K562 (cell line): ENCODE data around the gene HIPK2. TPM values are rescaled to one million over a fixed set of nuclear protein-coding genes. Genes with fewer than 3 reads are reported as not detected.

Source experiments
- BMI1 ChIP-seq: fragments of 150-350 bp; IDR thresholded peaks from 2 replicates; pipeline ENCODE4 v1.6.1; 2014; ENCODE audit warnings: low read length
- BRD9 ChIP-seq: fragments of 450-650 bp; IDR thresholded peaks from 2 replicates; pipeline ENCODE4 v1.6.1; 2018; ENCODE audit warnings: low read depth; ENCODE audit not compliant: partially characterized antibody
- ESRRA ChIP-seq: fragments of 450-650 bp; IDR thresholded peaks from 2 replicates; pipeline ENCODE4 v1.6.1; 2014; ENCODE audit warnings: low read depth, mild to moderate bottlenecking, moderate library complexity, borderline replicate concordance
- KAT8 ChIP-seq: fragments of 450-650 bp; IDR thresholded peaks from 2 replicates; pipeline ENCODE4 v1.6.1; 2016; ENCODE audit warnings: low read depth, mild to moderate bottlenecking
- KLF13 ChIP-seq: fragments of 450-650 bp; IDR thresholded peaks from 2 replicates; pipeline ENCODE4 v1.6.1; 2016; ENCODE audit warnings: missing genetic modification characterization, low read depth, mild to moderate bottlenecking, missing compliant biosample characterization, moderate library complexity, borderline replicate concordance
- NBN ChIP-seq: fragments of 450-650 bp; IDR thresholded peaks from 2 replicates; pipeline ENCODE4 v1.6.1; 2016; ENCODE audit warnings: low read depth, mild to moderate bottlenecking
- NEUROD1 ChIP-seq: fragments of 150-350 bp; IDR thresholded peaks from 2 replicates; pipeline ENCODE4 v1.6.1; 2014; ENCODE audit warnings: borderline replicate concordance, low read length, low read depth; ENCODE audit not compliant: partially characterized antibody
- NUFIP1 ChIP-seq: fragments of 450-650 bp; IDR thresholded peaks from 2 replicates; pipeline ENCODE4 v1.6.1; 2018; ENCODE audit not compliant: partially characterized antibody
- PHTF2 ChIP-seq: fragments of 250-450 bp; sonication (Bioruptor Pico); IDR thresholded peaks from 2 replicates; pipeline ENCODE4 v1.5.0; 2021; ENCODE audit warnings: mild to moderate bottlenecking
- ZNF24 ChIP-seq: fragments of 450-650 bp; IDR thresholded peaks from 2 replicates; pipeline ENCODE4 v1.6.1; 2016
- ZNF253 ChIP-seq: fragments of 250-450 bp; sonication (Bioruptor Pico); conservative IDR thresholded peaks from 2 replicates; pipeline ENCODE4 v1.6.1; 2021; ENCODE audit warnings: mild to moderate bottlenecking
- ZNF263 ChIP-seq: sonication (generic); formaldehyde crosslinking; IDR thresholded peaks from 2 replicates; pipeline ENCODE4 v1.8.0; 2022; ENCODE audit warnings: mild to moderate bottlenecking, missing genetic modification reagents, borderline replicate concordance
- ZNF316 ChIP-seq: fragments of 450-650 bp; IDR thresholded peaks from 2 replicates; pipeline ENCODE4 v1.6.1; 2016
- ZNF444 ChIP-seq: fragments of 250-450 bp; sonication (Bioruptor Pico); IDR thresholded peaks from 2 replicates; pipeline ENCODE4 v1.4.0; 2020; ENCODE audit warnings: mild to moderate bottlenecking, moderate library complexity
- ZNF644 ChIP-seq: fragments of 200-800 bp; sonication (Bioruptor generic); IDR thresholded peaks from 2 replicates; pipeline ENCODE4 v1.6.1; 2016; ENCODE audit warnings: low read depth, missing genetic modification characterization, missing compliant biosample characterization
- polyA plus RNA-seq, 8 experiments: library from polyadenylated mRNA; depleted of rRNA in 4 of 8; stranded (reverse) in 5 of 8; unstranded in 3 of 8; fragments of >200 nt; fragmentation: Nextera tagmentation in 2 of 8; fragmentation: Illumina TruSeq in 1 of 8; extraction: Ambion mirVana in 2 of 8; extraction: Trizol in 1 of 8; gene quantifications; 2 replicates each; pipeline versions ENCODE4 v1.2.1 to v1.2.3, GENCODE V29; 2011 to 2014; ENCODE audit warnings: inconsistent platforms in 1 of 8, missing spikeins in 1 of 8
- total RNA-seq, 7 experiments: library from RNA; depleted of rRNA in 6 of 7; stranded (reverse); fragments of >200 nt in 6 of 7; fragmentation: Illumina TruSeq in 2 of 7; extraction: Trizol in 2 of 7; gene quantifications; 2 replicates each; pipeline versions ENCODE4 v1.2.1 to v1.2.3, GENCODE V29; 2011 to 2021; ENCODE audit warnings: low replicate concordance in 1 of 7
- TF ChIP-seq, protein P1 (sequence below): fragments of 250-450 bp; sonication (Bioruptor Pico); IDR thresholded peaks from 2 replicates; pipeline ENCODE4 v1.5.0; 2022; ENCODE audit warnings: mild to moderate bottlenecking
- TF ChIP-seq, protein P2 (sequence below): fragments of 450-650 bp; IDR thresholded peaks from 2 replicates; pipeline ENCODE4 v1.7.1; 2018; ENCODE audit warnings: mild to moderate bottlenecking, low read depth; ENCODE audit not compliant: partially characterized antibody
- TF ChIP-seq, protein P3 (sequence below): fragments of 250-450 bp; sonication (Bioruptor Pico); IDR thresholded peaks from 2 replicates; pipeline ENCODE4 v1.8.0; 2021; ENCODE audit warnings: borderline replicate concordance, mild to moderate bottlenecking, moderate library complexity; ENCODE audit not compliant: poor library complexity, severe bottlenecking
- TF ChIP-seq, protein P4 (sequence below): fragments of 450-650 bp; formaldehyde crosslinking; IDR thresholded peaks from 2 replicates; pipeline ENCODE4 v1.4.0; 2020; ENCODE audit warnings: mild to moderate bottlenecking
- TF ChIP-seq, protein P5 (sequence below): sonication (generic); formaldehyde crosslinking; IDR thresholded peaks from 2 replicates; pipeline ENCODE4 v1.8.1; 2023; ENCODE audit warnings: mild to moderate bottlenecking, missing genetic modification reagents

Gene HIPK2
- total and polyA plus RNA-seq, 9 of the 15 experiments (the other 6 are each of a cell fraction or from before 2014, with no cell fraction given) = 0.69 to 19.8 (median 5.1) TPM

DNA sequence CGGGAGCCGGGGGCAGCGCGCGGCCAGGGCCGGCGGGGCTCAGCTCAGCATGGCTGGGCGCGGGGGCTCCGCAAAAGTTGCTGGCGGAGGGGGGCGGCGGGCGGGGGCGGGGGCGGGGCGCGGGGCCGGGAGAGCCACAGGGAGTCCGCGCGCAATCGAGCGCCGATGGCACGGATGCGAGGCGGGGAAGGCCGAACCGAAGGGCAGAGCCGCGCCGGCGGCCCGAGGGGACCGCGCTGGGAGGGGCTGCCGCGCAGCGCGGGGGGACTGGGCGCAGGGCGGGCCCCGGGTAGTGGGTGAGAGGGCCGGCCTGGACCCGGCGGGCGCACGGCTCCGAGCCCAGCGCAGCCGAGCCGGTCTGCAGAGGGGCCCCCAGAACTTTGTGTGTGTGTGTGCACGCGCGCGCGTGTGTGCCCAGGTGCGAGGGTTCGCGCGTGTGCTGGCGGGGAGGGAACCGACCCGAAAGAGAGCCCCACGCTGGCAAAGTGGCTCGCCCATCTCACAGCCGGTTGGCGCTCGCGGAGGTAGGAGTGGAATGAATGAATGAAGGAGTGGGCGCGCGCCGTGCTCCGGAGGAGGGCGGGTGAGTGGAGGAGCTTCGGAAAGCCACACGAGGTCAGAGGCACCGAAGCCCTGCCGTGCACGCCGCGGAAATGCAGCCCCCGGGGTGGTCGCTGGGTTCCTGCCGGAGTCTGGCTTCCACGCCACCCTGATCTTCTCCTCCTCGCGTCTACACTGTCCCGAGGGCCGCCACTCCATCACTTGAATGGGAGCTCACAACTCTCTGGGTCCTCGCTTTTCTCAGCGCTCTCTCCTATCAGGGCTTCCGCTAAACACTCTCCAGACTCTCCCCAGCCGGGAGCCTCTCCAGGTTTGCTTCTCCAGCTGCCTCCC, at the start of gene HIPK2 (continued):
- TF ChIP-seq, protein P1, sequence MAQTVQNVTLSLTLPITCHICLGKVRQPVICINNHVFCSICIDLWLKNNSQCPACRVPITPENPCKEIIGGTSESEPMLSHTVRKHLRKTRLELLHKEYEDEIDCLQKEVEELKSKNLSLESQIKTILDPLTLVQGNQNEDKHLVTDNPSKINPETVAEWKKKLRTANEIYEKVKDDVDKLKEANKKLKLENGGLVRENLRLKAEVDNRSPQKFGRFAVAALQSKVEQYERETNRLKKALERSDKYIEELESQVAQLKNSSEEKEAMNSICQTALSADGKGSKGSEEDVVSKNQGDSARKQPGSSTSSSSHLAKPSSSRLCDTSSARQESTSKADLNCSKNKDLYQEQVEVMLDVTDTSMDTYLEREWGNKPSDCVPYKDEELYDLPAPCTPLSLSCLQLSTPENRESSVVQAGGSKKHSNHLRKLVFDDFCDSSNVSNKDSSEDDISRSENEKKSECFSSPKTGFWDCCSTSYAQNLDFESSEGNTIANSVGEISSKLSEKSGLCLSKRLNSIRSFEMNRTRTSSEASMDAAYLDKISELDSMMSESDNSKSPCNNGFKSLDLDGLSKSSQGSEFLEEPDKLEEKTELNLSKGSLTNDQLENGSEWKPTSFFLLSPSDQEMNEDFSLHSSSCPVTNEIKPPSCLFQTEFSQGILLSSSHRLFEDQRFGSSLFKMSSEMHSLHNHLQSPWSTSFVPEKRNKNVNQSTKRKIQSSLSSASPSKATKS (CRISPR knock-in tag) = no peak
- TF ChIP-seq ZNF263 (CRISPR knock-in tag) (peak; percentile 93), NUFIP1 (no peak), NEUROD1 (no peak), ESRRA (no peak), KLF13 (tag) (peak; percentile 9; the same call in 1 of the 2 replicates), ZNF444 (CRISPR knock-in tag) (no peak), ZNF644 (tag) (no peak), BRD9 (no peak), KAT8 (no peak), BMI1 (no peak), ZNF316 (no peak), ZNF253 (CRISPR knock-in tag) (no peak), PHTF2 (no peak), ZNF24 (peak; percentile 98), NBN (no peak)
- TF ChIP-seq, protein P2, sequence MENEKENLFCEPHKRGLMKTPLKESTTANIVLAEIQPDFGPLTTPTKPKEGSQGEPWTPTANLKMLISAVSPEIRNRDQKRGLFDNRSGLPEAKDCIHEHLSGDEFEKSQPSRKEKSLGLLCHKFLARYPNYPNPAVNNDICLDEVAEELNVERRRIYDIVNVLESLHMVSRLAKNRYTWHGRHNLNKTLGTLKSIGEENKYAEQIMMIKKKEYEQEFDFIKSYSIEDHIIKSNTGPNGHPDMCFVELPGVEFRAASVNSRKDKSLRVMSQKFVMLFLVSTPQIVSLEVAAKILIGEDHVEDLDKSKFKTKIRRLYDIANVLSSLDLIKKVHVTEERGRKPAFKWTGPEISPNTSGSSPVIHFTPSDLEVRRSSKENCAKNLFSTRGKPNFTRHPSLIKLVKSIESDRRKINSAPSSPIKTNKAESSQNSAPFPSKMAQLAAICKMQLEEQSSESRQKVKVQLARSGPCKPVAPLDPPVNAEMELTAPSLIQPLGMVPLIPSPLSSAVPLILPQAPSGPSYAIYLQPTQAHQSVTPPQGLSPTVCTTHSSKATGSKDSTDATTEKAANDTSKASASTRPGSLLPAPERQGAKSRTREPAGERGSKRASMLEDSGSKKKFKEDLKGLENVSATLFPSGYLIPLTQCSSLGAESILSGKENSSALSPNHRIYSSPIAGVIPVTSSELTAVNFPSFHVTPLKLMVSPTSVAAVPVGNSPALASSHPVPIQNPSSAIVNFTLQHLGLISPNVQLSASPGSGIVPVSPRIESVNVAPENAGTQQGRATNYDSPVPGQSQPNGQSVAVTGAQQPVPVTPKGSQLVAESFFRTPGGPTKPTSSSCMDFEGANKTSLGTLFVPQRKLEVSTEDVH = no peak
- TF ChIP-seq, protein P3, sequence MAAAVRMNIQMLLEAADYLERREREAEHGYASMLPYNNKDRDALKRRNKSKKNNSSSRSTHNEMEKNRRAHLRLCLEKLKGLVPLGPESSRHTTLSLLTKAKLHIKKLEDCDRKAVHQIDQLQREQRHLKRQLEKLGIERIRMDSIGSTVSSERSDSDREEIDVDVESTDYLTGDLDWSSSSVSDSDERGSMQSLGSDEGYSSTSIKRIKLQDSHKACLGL (CRISPR knock-in tag) = no peak
- TF ChIP-seq, protein P4, sequence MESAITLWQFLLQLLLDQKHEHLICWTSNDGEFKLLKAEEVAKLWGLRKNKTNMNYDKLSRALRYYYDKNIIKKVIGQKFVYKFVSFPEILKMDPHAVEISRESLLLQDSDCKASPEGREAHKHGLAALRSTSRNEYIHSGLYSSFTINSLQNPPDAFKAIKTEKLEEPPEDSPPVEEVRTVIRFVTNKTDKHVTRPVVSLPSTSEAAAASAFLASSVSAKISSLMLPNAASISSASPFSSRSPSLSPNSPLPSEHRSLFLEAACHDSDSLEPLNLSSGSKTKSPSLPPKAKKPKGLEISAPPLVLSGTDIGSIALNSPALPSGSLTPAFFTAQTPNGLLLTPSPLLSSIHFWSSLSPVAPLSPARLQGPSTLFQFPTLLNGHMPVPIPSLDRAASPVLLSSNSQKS (CRISPR knock-in tag) = no peak
- TF ChIP-seq, protein P5, sequence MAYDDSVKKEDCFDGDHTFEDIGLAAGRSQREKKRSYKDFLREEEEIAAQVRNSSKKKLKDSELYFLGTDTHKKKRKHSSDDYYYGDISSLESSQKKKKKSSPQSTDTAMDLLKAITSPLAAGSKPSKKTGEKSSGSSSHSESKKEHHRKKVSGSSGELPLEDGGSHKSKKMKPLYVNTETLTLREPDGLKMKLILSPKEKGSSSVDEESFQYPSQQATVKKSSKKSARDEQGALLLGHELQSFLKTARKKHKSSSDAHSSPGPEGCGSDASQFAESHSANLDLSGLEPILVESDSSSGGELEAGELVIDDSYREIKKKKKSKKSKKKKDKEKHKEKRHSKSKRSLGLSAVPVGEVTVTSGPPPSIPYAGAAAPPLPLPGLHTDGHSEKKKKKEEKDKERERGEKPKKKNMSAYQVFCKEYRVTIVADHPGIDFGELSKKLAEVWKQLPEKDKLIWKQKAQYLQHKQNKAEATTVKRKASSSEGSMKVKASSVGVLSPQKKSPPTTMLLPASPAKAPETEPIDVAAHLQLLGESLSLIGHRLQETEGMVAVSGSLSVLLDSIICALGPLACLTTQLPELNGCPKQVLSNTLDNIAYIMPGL = no peak
